ENCODE results near the gene TBC1D9B. TPM values are rescaled to one million over a fixed set of nuclear protein-coding genes. Genes with fewer than 3 reads are reported as not detected.

TBC1D9B gene
- polyA plus RNA-seq, 6 donors from 2014 or later, result 12.3 to 51.2 (median 21.7) TPM

DNA sequence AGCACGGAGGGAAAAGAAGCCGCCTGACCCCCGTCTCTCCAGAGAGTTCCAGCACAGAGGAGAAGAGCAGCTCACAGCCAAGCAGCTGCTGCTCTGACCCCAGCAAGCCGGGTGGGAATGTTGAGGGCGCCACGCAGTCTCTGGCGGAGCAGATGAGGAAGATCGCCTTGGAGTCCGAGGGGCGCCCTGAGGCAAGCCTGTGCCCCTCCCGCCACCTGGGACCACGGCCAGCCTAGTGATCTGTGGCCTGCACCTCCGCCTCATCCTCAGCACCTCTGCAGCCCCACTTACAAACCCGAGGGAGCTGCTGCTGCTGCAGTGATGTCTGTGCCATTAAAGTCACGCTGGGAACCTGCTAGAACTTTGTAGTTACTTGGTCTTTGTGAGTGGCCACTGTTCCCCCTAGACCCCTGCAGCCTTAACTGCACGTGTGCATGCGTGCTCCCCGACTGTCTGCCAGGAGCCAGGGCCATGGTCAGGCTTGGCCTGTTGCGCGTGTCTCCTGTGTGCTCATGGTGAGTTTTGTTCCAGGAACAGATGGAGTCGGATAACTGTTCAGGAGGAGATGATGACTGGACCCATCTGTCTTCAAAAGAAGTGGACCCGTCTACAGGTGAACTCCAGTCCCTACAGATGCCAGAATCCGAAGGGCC lies 74.5 kb downstream of the TBC1D9B start:
- ATAC-seq (ENCODE audit: low read depth in 2 of 2), result no peak
- H3K27me3 Mint-ChIP-seq, result no peaks in the 10 kb centered on the region
- no peak for DNase-seq
- H3K4me3 Mint-ChIP-seq, result peak overlapping the region in 1 of 8 donors; percentile 28
- peaks cover 20 to 25% (median 22%) of the 10 kb centered on the region in 3 donors for H3K4me1 Mint-ChIP-seq
- peaks cover 23 to 47% of the 10 kb centered on the region in 2 donors for H3K36me3 Mint-ChIP-seq
- H3K27ac Mint-ChIP-seq, result peak overlapping the region in 4 of 6 donors; percentile 64 to 92 (median 80)
- H3K9me3 Mint-ChIP-seq, result no peaks in the 10 kb centered on the region

DNA sequence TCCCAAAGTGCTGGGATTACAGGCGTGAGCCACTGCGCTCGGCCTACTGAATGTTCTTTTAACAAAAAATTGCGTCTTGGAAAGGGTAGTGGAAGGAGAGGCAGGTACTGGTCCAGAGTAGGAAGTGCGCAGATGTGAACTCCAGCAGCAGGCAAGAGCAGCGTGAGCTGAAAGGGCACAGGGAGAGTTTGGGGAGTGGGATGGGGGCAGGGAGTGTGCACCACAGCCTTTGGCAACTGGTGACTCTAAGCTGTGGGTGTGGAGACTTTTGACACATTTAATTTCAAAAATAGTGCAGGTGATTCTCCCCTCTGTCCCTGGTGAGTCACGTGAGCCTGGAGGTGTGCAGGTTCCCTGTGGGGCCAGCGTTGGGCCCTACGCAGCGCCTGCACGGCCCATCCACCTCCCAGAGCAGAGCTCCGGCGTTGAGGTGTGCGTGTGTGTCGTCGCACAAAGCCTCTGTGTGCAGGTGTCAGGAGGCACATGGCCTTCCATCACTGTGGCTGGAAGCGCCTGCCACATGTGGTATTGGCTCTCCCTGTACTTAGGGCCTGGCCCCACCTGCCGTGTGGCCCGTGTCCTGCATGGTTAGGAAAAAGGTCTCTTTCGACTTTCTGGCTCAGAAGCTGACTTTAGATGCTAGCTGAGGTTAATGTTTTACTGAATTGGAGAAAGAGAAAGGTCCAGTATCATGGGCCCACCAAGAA lies 75.5 kb downstream of the TBC1D9B start:
- ATAC-seq (ENCODE audit: low read depth in 2 of 2) (no peak), DNase-seq (no peak)
- Mint-ChIP-seq H3K4me3 (peak overlapping the region in 1 of 8 donors; percentile 51), H3K36me3 (peaks cover 23 to 47% of the 10 kb centered on the region in 2 donors), H3K4me1 (peaks cover 20 to 28% (median 22%) of the 10 kb centered on the region in 3 donors), H3K9me3 (no peaks in the 10 kb centered on the region), H3K27me3 (no peaks in the 10 kb centered on the region), H3K27ac (peak overlapping the region in 2 of 6 donors; percentile 95 to 98)

DNA sequence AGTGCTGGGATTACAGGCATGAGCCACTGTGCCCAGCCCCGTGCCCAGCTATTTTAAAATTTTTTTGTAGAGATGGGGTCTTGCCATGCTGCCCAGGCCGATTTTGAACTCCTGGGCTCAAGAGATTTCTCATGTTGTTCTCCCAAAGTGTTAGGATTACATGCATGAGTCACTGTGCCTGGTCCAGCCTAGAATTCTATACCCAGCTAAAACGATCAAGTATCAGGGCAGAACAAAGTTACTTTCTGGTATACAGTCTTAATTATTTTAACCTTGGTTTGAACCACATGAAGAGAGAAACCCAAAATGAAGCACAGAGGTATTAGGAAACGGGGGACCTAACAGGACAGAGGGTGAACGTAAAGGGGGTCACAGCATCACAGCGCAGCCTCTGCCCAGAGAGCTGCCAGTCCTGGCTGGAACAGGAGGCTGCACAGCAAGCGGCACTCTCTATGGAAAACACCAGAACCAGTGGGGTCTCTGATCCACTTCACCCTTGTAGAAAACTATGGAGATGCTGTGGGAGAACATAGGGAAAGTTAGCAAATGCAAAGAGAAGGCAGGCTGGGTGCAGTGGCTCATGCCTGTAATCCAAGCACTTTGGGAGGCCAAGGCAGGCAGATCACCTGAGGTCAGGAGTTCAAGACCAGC lies 76.8 kb downstream of the TBC1D9B start:
- DNase-seq, result no peak

DNA sequence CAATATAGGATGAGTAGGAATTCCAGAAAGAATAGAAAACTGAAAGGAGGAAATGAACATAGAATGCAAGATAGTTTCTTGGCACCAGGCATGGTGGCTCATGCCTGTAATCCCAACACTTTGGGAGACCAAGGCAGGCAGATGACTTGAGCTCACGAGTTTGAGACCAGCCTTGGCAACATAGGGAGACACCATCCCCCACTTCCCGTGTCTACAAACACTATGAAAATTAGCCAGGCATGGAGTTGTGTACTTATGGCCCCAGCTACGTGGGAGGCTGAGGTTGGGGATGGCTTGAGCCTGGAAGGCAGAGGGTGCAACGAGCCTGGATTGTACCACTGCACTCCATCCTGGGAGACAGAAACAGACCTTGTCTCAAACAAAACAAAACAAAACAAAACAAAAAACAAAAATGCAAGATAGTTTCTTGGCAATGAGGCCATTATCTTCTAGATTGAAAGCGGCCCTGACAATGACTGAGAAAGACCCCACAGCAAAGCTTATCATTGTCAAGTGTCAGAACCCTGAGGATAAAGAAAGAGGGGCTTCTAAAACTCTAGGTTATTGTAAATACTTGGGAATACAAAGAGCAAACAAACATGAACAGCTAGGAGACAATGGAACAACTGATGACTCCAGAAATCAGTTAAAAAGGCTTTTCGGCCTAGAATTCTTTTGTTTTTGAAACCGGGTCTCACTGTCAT lies 77.8 kb downstream of the TBC1D9B start:
- DNase-seq (no peak), ATAC-seq (ENCODE audit: low read depth in 2 of 2) (no peak)
- Mint-ChIP-seq H3K36me3 (peaks cover 19 to 36% of the 10 kb centered on the region in 2 donors), H3K4me1 (peaks cover 11 to 18% (median 15%) of the 10 kb centered on the region in 3 donors), H3K27ac (peak overlapping the region in 2 of 6 donors; percentile 65 to 98), H3K4me3 (peak overlapping the region in 1 of 8 donors; percentile 2), H3K9me3 (no peaks in the 10 kb centered on the region), H3K27me3 (no peaks in the 10 kb centered on the region)

More for the DNA sequence above, 76.8 kb downstream of the TBC1D9B start:
- peaks cover 10 to 17% (median 15%) of the 10 kb centered on the region in 3 donors for H3K4me1 Mint-ChIP-seq
- H3K27ac Mint-ChIP-seq, result peak overlapping the region in 3 of 6 donors; percentile 38 to 98 (median 39)
- no peaks in the 10 kb centered on the region for H3K9me3 Mint-ChIP-seq
- H3K36me3 Mint-ChIP-seq, result peaks cover 14 to 37% of the 10 kb centered on the region in 2 donors
- ATAC-seq (ENCODE audit: low read depth in 2 of 2), result no peak
- no peaks in the 10 kb centered on the region for H3K27me3 Mint-ChIP-seq
- H3K4me3 Mint-ChIP-seq, result no peak overlapping the region

DNA sequence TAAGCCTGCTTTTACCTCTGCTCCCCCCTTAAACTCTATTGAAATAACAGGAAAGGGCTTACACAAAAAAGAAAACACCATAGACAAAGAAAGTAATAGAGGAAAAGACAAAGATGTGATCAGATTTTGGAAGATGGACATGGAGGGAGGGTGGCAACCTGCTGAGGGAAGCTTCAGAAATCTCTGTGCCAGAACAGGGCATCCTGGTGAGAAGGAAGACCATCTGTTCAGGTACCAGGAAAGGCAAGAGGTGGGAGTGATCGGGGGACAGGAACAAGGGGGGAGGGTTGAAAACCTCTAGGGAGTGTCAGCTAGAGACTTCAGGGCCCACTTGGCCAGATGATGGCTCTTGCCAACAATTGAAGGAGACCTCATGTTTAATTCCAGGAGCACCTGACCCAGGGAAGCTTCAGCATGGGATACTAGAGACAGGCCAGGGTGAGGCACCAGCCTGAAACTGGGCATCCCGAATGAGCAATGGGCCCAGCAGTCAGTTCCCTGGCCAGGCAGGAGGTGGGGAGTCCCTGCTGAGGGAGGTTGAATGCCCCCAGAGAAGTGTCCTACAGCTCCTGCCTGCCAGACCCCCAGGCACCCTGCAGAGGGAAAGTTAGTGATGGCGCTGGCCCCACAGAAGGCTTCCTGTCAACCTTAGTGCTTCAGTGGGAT lies 78.8 kb downstream of the TBC1D9B start:
- H3K4me1 Mint-ChIP-seq, result peaks cover 20 to 25% (median 21%) of the 10 kb centered on the region in 3 donors
- peaks cover 24 to 39% of the 10 kb centered on the region in 2 donors for H3K36me3 Mint-ChIP-seq
- H3K9me3 Mint-ChIP-seq, result no peaks in the 10 kb centered on the region
- H3K27ac Mint-ChIP-seq, result peak overlapping the region in 4 of 6 donors; percentile 70 to 98 (median 80)
- ATAC-seq (ENCODE audit: low read depth in 2 of 2) (no peak), DNase-seq (no peak)
- H3K27me3 Mint-ChIP-seq, result no peaks in the 10 kb centered on the region
- no peak overlapping the region for H3K4me3 Mint-ChIP-seq

DNA sequence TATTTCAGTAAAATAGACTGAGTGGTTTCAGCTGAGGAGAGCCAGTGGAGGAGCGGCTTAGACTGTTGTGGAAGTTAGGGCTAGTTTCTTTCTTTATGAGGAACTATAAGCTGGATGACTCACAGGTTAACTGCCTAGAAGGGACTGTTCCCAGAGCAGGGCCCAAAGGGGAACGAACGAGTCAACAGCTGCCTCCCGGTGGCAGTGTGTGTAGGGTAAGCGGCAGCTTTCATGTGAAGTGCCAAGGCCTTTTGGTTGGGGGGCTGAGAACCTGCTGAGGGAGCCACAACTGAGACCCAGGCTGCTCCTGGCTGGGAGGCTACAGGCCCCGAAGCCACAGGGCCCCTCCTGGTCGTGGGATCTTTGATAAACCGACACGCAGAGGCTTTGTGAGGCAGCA lies 80.0 kb downstream of the TBC1D9B start:
- Mint-ChIP-seq H3K36me3 (peaks cover 24 to 27% of the 10 kb centered on the region in 2 donors), H3K4me1 (peaks cover 20 to 33% (median 31%) of the 10 kb centered on the region in 3 donors), H3K27me3 (no peaks in the 10 kb centered on the region), H3K27ac (peak overlapping the region in 4 of 6 donors; percentile 26 to 98 (median 65)), H3K4me3 (peak overlapping the region in 1 of 8 donors; percentile 42), H3K9me3 (no peaks in the 10 kb centered on the region)
- ATAC-seq (ENCODE audit: low read depth in 2 of 2) (no peak), DNase-seq (no peak)

DNA sequence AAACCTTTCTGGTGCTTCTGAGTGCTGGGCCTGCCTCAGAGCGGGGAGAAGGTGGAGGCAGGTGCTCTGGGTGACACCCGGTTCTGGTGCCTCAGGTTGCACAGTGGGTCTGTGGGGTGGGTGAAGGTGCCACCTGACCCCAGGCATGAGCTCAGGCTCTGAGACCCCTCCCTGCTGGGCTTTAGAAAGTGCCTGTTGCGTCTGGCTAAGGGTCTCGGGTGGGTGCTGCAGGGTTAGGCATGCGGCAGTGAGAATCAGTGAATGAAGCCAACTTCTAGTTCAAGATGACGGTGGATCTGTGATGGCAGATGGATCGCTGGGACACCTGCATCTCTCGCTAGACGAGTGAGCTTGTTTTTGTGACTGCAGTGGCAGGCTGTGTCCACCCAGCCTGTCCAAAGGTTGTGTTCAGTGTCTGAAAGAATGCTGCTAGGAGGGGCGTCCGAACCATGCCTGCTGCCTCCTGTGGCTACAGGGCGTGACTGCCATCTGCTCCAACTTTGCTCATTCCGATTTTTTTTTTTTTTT lies 82.0 kb downstream of the TBC1D9B start:
- Mint-ChIP-seq H3K4me3 (peak overlapping the region in 1 of 8 donors; percentile 57), H3K36me3 (peaks cover 20 to 26% of the 10 kb centered on the region in 2 donors), H3K27me3 (no peaks in the 10 kb centered on the region), H3K27ac (peak overlapping the region in 2 of 6 donors; percentile 58 to 98), H3K4me1 (peaks cover 29 to 44% (median 44%) of the 10 kb centered on the region in 3 donors), H3K9me3 (no peaks in the 10 kb centered on the region)
- no peak for DNase-seq
- no peak for ATAC-seq (ENCODE audit: low read depth in 2 of 2)

DNA sequence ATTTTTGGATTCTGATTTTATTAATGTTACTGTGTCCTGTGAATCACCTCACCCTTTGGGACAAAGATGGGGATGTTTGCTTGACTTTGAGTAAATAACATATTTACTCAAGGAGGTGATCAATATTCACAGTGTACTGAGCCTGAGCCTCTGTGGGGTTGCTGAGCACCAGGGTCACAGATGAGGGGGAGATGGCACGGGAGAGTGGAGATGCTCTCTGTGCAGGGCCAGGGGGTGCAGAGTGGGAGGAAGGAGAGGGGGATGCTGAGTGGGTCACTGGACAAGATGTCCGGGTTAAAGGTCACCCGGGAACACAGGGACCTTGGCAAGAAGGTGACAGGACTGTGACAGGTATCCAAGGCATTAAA lies 83.0 kb downstream of the TBC1D9B start:
- no peaks in the 10 kb centered on the region for H3K27me3 Mint-ChIP-seq
- peaks cover 18 to 22% of the 10 kb centered on the region in 2 donors for H3K36me3 Mint-ChIP-seq
- peaks cover 34 to 53% (median 52%) of the 10 kb centered on the region in 3 donors for H3K4me1 Mint-ChIP-seq
- peak overlapping the region in 3 of 6 donors; percentile 21 to 98 (median 77) for H3K27ac Mint-ChIP-seq
- H3K9me3 Mint-ChIP-seq, result no peaks in the 10 kb centered on the region
- DNase-seq (no peak), ATAC-seq (ENCODE audit: low read depth in 2 of 2) (no peak)
- peak overlapping the region in 1 of 8 donors; percentile 71 for H3K4me3 Mint-ChIP-seq

DNA sequence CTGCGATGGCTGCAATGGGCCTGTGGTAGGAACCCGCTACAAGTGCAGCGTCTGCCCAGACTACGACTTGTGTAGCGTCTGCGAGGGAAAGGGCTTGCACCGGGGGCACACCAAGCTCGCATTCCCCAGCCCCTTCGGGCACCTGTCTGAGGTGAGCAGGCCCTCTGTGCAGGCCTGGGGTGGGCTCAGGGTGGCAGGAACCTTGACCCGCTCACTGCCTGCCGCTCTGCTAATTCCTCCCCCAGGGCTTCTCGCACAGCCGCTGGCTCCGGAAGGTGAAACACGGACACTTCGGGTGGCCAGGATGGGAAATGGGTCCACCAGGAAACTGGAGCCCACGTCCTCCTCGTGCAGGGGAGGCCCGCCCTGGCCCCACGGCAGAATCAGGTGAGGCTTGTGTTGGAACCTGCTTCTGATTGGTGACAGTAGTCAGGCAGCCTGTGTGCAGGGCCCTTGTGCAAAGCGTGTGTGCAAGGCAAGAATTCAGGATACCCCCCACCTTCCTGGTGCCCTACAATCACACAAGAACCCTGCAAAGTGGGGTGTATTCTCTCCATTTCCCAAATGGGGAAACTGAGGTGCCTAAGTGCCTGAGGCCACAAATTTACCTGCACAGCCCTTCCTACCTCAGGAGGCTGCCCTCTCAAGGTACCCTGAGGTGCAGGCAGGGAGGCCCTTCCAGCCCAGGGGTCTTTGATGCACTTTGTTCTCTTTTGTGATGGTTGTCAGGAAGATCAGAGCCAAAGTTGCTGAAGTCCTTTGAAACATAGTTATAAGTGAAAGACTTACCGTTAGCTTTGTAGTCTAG lies 83.6 kb downstream of the TBC1D9B start:
- peak overlapping the region in 2 of 6 donors; percentile 21 to 98 for H3K27ac Mint-ChIP-seq
- peak overlapping the region in 1 of 8 donors; percentile 71 for H3K4me3 Mint-ChIP-seq
- no peaks in the 10 kb centered on the region for H3K9me3 Mint-ChIP-seq
- H3K27me3 Mint-ChIP-seq, result no peaks in the 10 kb centered on the region
- ATAC-seq (ENCODE audit: low read depth in 2 of 2), result no peak
- H3K36me3 Mint-ChIP-seq, result peaks cover 13 to 16% of the 10 kb centered on the region in 2 donors
- peaks cover 31 to 55% (median 55%) of the 10 kb centered on the region in 3 donors for H3K4me1 Mint-ChIP-seq
- DNase-seq, result no peak

DNA sequence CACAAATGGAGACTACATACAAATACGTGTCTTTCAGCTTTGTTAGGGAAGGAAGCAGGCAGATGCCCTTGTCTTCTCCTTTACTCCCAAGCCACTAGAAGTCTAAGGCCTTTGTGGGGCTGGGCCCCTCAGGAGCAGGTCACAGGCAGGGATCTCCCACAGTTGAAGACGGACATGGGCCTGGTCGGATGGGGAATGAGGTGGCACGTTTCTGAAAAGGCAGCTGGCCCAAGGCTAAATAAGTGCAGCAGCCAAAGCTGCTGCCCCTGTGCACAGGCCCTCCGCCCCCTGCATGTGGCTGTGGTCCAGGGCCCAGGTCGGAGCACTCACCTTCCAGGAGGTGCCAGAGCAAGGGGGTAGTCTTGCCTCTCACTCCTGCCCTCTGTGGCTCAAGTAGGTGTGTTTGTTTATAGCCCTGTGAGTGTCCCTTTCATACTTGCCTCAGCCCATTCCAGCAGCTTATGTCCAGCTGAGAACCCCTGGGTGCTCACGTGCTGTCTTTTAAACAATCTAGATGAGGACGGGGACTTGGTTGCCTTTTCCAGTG lies 85.2 kb downstream of the TBC1D9B start:
- Mint-ChIP-seq H3K27me3 (no peaks in the 10 kb centered on the region), H3K4me3 (peak overlapping the region; percentile 80 to 99 (median 95)), H3K36me3 (peaks cover 7 to 10% of the 10 kb centered on the region in 2 donors), H3K27ac (peak overlapping the region in 5 of 6 donors; percentile 98 to 99 (median 99)), H3K4me1 (peaks cover 37 to 59% (median 57%) of the 10 kb centered on the region in 3 donors), H3K9me3 (no peaks in the 10 kb centered on the region)
- DNase-seq (no peak), ATAC-seq (ENCODE audit: low read depth in 2 of 2) (no peak)

DNA sequence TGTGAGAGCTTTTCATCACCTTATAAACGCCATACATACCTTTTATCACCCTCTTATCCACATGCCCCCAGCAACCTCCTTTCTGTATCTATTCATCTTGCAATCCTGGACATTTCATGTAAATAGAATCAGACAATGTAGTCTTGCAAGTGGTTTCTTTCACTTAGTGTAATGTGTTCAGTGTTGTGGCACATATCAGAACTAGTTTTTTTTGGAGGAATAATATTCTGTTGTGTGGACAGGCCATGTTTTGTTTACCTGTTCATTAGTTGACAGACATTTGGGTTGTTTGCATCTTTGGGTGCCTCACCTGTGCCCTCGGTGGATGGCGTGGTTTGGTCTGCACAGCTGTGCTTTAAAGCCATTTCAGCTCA lies 85.7 kb downstream of the TBC1D9B start:
- Mint-ChIP-seq H3K27ac (peak overlapping the region in 5 of 6 donors; percentile 98 to 99 (median 99)), H3K27me3 (no peaks in the 10 kb centered on the region), H3K36me3 (peaks cover 7 to 10% of the 10 kb centered on the region in 2 donors), H3K4me1 (peaks cover 37 to 64% (median 60%) of the 10 kb centered on the region in 3 donors), H3K4me3 (peak overlapping the region; percentile 90 to 99 (median 96)), H3K9me3 (no peaks in the 10 kb centered on the region)
- ATAC-seq (ENCODE audit: low read depth in 2 of 2), result no peak
- no peak for DNase-seq
